Activated T-cell treated with anti-CD3 and anti-CD28 coated beads, Interleukin-2, amount 50 U/mL, for 72 hours (primary cell): ENCODE data around the gene MEOX2. TPM values are rescaled to one million over a fixed set of nuclear protein-coding genes. Genes with fewer than 3 reads are reported as not detected.

ENCODE experiments used
- ATAC-seq, 2 donors: fragments of 150-1000 bp; cut with Tn5 transposase; replicated peaks in 1 of 2; 2 replicates each; pipeline ENCODE4 v1.10.0; 2021; ENCODE audit warnings: moderate library complexity in 2 of 2, mild to moderate bottlenecking in 1 of 2
- DNase-seq, 2 donors: peaks; one replicate each; pipeline ENCODE4 v3.0.0; 2021 to 2022; ENCODE audit warnings: mixed read lengths in 1 of 2
- H3K27ac Mint-ChIP-seq: one replicate; pipeline ENCODE4 v1.8.0; 2022; ENCODE audit warnings: mild to moderate bottlenecking, moderate library complexity, mixed read lengths
- H3K27me3 Mint-ChIP-seq: one replicate; pipeline ENCODE4 v1.8.0; 2022; ENCODE audit warnings: low read depth, mixed read lengths
- H3K36me3 Mint-ChIP-seq, 2 donors: one replicate each; pipeline ENCODE4 v1.8.0; 2022; ENCODE audit warnings: mixed read lengths in 2 of 2, mild to moderate bottlenecking in 1 of 2; ENCODE audit not compliant: insufficient read depth in 2 of 2
- H3K4me1 Mint-ChIP-seq: one replicate; pipeline ENCODE4 v1.8.0; 2022; ENCODE audit warnings: low read depth, mixed read lengths
- H3K4me3 Mint-ChIP-seq, 2 donors: one replicate each; pipeline ENCODE4 v1.8.0; 2022; ENCODE audit warnings: mild to moderate bottlenecking in 2 of 2, mixed read lengths in 2 of 2, moderate library complexity in 2 of 2
- H3K9me3 Mint-ChIP-seq, 2 donors: one replicate each; pipeline ENCODE4 v1.8.0; 2022; ENCODE audit warnings: mixed read lengths in 2 of 2
- total RNA-seq, 2 donors: library from RNA; stranded (reverse); gene quantifications; one replicate each; pipeline ENCODE4 v1.2.3, GENCODE V29; 2022

Gene MEOX2
- total RNA-seq, 2 donors from 2014 or later = not detected

DNA sequence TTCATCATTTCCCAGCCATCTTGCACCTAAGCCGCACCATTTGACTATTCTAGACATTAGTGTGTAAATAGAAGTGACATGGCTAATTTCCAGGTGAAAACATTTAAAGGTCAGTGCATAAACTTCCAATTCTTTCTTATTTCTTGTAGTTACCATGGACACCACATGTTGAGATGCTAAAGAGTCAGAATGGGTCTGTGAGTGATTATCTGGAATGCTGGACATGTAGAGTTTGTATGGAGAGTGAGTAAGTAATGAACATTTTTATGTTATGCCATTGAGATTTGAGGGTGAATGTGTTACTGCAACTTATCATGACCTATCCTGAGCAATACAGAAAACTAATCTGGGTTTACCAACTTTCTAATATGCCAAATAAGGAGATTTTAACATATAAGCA lies 60.4 kb downstream of the MEOX2 start:
- H3K36me3 Mint-ChIP-seq = no peaks in the 10 kb centered on the region
- ATAC-seq = no peak

DNA sequence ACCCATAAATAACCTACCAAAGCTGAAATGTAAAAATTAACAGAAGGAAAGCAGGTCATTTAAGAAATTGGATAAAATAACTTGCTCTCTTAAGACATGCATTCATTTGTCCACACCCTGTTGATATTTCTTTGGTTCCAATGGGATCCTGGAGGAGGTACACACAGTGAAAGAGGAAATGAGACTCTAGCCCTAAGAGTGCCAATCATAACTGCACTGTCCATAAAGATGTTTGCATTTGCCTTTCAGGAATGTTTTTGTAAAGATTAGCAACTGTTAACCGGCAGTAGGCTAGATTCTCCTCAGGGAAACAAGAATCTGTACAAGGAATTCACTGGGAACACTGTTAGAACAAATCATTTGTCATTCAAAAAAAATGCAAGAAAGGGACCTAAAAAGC lies 61.0 kb downstream of the MEOX2 start:
- Mint-ChIP-seq H3K9me3 (peaks cover 0 to 4% of the 10 kb centered on the region in 2 donors), H3K36me3 (no peaks in the 10 kb centered on the region), H3K4me1 (no peaks in the 10 kb centered on the region), H3K27me3 (no peaks in the 10 kb centered on the region), H3K4me3 (no peak overlapping the region), H3K27ac (no peak overlapping the region)
- ATAC-seq (no peak), DNase-seq (no peak)

More for the DNA sequence above, 60.4 kb downstream of the MEOX2 start:
- Mint-ChIP-seq H3K27ac (no peak overlapping the region), H3K4me3 (no peak overlapping the region), H3K4me1 (no peaks in the 10 kb centered on the region), H3K9me3 (peaks cover 0 to 4% of the 10 kb centered on the region in 2 donors), H3K27me3 (no peaks in the 10 kb centered on the region)
- DNase-seq = no peak

DNA sequence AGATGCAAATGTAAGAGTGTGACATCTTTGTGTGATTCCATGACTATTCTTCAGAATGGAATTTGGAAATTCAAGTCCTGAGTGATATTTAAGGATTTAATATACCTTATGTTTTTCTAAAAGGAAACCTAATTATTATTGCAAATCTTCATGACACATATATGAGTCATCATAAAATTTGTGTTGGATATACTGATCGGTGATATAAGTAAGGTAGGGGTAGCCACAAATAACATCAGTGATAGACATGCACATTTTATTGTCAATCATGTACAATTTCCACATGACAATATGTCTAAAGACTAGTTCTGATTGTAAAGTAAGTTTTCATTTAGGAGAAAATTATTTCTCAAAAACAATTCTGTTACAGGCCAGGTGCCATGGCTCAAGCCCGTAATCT lies 65.0 kb downstream of the MEOX2 start:
- Mint-ChIP-seq H3K27me3 (no peaks in the 10 kb centered on the region), H3K27ac (no peak overlapping the region), H3K4me3 (no peak overlapping the region), H3K4me1 (no peaks in the 10 kb centered on the region), H3K36me3 (no peaks in the 10 kb centered on the region), H3K9me3 (no peaks in the 10 kb centered on the region)
- DNase-seq = no peak
- no peak for ATAC-seq

DNA sequence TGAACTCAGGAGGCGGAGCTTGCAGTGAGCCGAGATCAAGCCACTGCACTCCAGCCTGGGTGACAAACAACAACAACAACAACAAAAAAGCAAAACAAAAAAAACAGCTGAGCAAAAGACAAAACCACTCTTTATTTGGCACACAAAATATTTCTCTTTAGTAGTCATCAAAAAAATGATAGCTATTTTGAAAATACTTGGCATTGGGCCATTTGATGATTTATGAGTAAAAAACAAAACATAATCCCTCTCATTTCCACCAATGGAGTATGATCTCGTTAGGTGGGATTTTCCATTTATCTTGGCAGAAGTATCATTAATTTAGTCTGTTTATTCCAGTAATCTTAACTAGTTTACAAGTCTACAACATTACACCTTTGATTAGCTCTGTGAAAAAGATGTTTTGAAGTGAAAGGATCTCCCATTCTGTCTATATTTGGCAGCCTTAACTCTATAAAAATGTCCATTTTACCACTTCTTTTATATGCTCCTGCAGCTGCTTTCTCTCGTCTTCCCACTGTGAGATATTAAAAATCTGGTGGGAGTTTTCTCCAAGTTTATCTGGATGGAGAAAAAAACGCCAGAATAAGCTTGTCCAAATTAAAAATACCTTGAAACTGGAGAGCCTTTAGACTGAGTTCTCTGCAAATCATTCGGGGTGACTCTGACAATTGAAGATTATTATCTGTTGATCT lies 65.8 kb downstream of the MEOX2 start:
- H3K27me3 Mint-ChIP-seq = no peaks in the 10 kb centered on the region
- H3K36me3 Mint-ChIP-seq = no peaks in the 10 kb centered on the region
- H3K4me3 Mint-ChIP-seq = no peak overlapping the region
- no peaks in the 10 kb centered on the region for H3K4me1 Mint-ChIP-seq
- no peak for DNase-seq
- no peaks in the 10 kb centered on the region for H3K9me3 Mint-ChIP-seq
- no peak for ATAC-seq
- no peak overlapping the region for H3K27ac Mint-ChIP-seq

DNA sequence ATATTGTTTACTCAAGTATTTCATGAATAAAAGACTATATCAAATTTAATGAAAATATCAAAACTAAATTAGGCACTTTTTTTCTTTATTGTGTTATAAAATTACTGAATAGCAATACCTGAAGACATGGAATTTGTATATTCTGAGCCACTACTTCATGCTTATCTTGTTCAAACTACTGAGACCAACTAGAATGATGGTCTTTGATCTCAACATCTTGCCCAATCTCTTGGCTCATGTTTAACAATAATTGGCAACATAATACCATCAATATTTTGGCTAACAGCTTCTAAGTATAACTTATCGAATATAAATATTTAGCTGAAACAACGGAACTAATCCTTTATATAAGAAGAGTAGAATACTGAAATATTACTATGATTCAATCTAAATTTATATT lies 68.2 kb downstream of the MEOX2 start:
- Mint-ChIP-seq H3K4me1 (no peaks in the 10 kb centered on the region), H3K27me3 (no peaks in the 10 kb centered on the region), H3K27ac (no peak overlapping the region), H3K9me3 (no peaks in the 10 kb centered on the region), H3K36me3 (no peaks in the 10 kb centered on the region), H3K4me3 (no peak overlapping the region)
- DNase-seq (no peak), ATAC-seq (no peak)

DNA sequence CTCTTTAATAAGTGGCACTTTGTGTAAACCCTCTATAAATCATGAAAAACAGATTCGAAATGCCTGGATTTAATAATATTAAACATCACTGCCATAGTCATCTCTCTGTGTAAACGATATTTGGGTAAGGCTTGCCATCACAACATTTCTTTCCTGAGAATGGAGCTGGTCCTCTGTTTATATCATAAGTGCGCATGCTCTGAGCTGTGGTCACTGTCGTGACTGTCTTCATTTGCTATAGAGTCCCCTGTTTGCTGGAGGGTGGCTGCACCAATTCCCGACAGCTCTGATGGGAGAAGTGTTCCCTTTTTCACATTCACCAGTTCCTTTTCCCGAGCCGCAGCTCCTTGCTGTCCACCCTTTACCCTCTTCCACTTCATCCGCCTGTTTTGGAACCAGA lies 74.3 kb downstream of the MEOX2 start:
- Mint-ChIP-seq H3K27me3 (no peaks in the 10 kb centered on the region), H3K27ac (no peak overlapping the region), H3K4me1 (no peaks in the 10 kb centered on the region), H3K4me3 (no peak overlapping the region), H3K36me3 (no peaks in the 10 kb centered on the region), H3K9me3 (peaks cover 2% of the 10 kb centered on the region in 2 donors)
- ATAC-seq (no peak), DNase-seq (no peak)

DNA sequence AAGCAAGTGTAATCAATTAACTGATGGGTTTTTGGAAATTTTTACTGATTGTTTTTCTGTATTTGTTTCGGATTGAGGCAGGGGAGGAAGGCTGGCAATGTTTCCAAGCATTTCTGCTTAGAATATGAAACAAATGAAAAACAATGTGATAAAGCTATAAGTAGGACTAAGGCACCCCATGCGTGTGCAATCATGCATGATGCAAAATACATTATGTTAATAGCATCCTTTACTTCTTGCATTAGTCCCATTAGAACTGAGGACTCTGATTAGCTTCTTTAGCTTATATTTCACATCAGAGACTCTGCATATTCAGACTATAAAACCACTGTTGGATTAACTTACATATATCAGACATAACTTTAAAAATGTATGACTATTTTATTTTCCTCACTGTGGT lies 76.0 kb downstream of the MEOX2 start:
- no peak for DNase-seq
- H3K9me3 Mint-ChIP-seq = peaks cover 2% of the 10 kb centered on the region in 2 donors
- no peak for ATAC-seq
- H3K4me1 Mint-ChIP-seq = no peaks in the 10 kb centered on the region
- no peak overlapping the region for H3K4me3 Mint-ChIP-seq
- no peaks in the 10 kb centered on the region for H3K36me3 Mint-ChIP-seq
- H3K27ac Mint-ChIP-seq = no peak overlapping the region
- H3K27me3 Mint-ChIP-seq = no peaks in the 10 kb centered on the region

DNA sequence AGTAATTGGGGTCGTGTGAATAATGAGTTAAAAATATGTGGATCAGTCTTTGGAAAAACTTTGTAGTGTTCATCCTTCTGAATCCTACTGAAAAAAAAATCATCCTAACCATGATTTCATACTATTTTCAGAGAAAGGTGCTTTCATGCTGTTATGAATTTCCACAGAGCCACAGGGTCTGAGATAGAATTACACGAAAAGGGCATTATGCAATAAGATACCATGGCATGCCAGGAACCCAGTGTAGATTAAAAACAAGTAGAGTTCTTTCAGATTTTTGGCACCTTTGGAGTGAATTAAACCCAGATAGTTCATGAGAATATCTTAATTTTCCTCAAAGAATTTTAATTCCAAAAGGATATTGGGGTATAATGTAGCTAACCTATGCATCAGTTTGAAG lies 77.2 kb downstream of the MEOX2 start:
- no peaks in the 10 kb centered on the region for H3K4me1 Mint-ChIP-seq

DNA sequence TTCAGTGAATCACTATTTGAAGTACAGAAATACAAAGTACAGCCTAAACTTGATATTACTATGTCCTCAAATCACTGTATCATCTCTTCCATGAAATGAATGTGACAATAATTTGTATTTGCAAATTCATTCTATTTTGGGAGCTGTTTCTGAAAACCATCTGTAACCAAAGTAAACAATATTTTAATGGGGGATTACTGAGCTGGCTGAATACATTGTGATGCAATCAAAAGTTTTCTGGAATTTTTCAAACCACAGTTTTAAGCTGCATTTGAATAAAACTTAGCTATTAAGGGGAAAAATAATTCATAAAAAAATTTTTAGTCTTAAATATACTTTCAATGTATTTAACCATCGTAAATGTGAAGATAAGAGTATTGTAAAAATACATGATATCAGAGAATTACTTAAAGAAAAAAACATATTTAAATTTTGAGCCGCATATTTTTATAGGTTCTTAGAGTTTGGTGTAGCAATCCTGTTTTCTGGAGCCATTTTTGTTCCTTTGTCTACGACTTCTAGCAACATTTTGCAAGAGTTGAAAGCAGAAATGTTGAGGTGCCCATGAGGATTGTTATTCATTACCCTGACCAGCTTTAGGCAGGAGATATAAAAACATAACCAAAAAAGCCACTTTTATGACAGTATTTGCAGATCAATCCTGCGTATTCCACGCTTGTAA lies 78.8 kb downstream of the MEOX2 start:
- H3K9me3 Mint-ChIP-seq = peaks cover 2% of the 10 kb centered on the region in 2 donors
- H3K4me3 Mint-ChIP-seq = no peak overlapping the region
- no peak overlapping the region for H3K27ac Mint-ChIP-seq
- H3K4me1 Mint-ChIP-seq = no peaks in the 10 kb centered on the region
- ATAC-seq (no peak), DNase-seq (no peak)
- no peaks in the 10 kb centered on the region for H3K36me3 Mint-ChIP-seq
- no peaks in the 10 kb centered on the region for H3K27me3 Mint-ChIP-seq

More for the DNA sequence above, 77.2 kb downstream of the MEOX2 start:
- Mint-ChIP-seq H3K36me3 (no peaks in the 10 kb centered on the region), H3K27me3 (no peaks in the 10 kb centered on the region), H3K9me3 (peaks cover 2% of the 10 kb centered on the region in 2 donors), H3K27ac (no peak overlapping the region), H3K4me3 (no peak overlapping the region)
- DNase-seq = no peak
- ATAC-seq = no peak

DNA sequence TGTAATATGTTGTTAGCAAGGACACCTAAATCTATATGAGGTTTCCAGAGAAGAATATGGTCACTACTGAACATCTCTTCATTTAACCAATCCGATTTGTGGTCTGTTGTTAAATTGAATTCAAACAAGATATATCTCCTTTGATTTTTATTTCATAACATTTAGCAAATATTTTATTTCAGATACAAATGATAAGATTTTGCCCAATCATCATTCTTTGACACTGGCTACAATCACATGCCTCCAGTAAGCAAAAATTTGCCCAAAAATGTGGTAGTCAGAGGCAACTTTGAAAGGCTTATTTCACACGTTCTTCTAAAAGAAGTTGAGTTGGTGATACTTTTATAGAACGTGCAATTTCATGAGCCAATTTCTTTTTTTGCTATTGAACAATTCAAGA lies 79.9 kb downstream of the MEOX2 start:
- no peak overlapping the region for H3K4me3 Mint-ChIP-seq
- no peaks in the 10 kb centered on the region for H3K36me3 Mint-ChIP-seq
- no peak for ATAC-seq
- no peak for DNase-seq
- no peaks in the 10 kb centered on the region for H3K27me3 Mint-ChIP-seq
- H3K4me1 Mint-ChIP-seq = no peaks in the 10 kb centered on the region
- H3K27ac Mint-ChIP-seq = no peak overlapping the region
- H3K9me3 Mint-ChIP-seq = peaks cover 0 to 2% of the 10 kb centered on the region in 2 donors

DNA sequence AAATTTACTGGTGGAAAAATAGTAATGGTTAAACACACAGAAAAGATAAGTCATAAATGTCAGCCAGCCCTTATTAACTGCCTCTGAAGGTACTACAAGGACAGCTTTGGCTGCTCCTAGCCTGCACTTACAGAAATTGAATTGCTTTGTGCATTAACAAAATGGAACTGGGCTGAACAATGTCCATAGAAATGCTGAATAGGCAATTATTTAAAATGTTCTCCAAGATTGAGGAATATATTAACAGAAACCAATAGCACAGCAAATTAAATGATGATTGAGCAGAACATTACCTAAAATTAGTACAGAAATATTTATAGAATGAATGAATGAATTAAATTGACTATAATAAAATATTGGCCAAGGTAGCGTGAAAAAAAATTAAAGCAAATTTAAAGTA lies 82.3 kb downstream of the MEOX2 start:
- no peak overlapping the region for H3K27ac Mint-ChIP-seq
- H3K4me3 Mint-ChIP-seq = no peak overlapping the region
- no peaks in the 10 kb centered on the region for H3K36me3 Mint-ChIP-seq
- DNase-seq (no peak), ATAC-seq (no peak)
- H3K27me3 Mint-ChIP-seq = no peaks in the 10 kb centered on the region
- no peaks in the 10 kb centered on the region for H3K4me1 Mint-ChIP-seq
- H3K9me3 Mint-ChIP-seq = peaks cover 0 to 2% of the 10 kb centered on the region in 2 donors

DNA sequence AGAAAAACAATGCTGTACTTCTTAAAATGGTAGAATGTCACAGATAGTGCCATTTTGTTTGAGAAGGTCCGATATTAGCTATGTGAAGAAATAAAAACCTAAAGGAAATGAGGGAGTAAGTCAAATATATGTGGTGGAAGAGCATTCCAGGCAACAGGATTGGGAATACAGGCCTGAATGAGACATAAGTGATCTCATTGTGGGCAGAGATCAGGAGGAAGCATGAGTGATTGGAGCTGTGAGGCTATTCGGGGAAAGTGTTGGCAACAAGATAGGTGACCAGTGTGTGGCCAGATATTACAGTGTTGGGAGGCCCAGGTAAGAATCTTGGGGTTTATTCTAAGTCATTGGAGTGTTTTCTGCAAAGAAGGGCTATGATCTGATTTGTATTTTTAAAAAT lies 83.4 kb downstream of the MEOX2 start:
- no peak for ATAC-seq
- no peaks in the 10 kb centered on the region for H3K36me3 Mint-ChIP-seq

DNA sequence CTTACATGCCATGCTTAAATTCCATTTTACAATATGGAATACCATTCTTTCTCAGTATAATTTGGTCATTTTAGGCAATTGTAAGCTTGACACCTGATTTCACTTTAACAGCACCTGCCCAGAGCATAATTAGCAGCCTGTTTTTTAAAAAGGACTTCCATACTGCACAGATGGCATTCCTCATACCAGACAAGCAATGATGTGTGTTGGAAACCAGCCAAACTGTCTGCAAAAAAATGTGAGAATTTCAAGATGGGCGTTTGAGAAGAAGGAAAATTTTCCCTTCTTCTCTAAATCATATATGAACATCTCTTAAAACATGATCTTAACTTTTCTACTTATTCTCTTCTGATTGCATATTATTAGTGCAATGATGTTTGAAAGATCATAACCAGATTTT lies 84.2 kb downstream of the MEOX2 start:
- H3K27me3 Mint-ChIP-seq = no peaks in the 10 kb centered on the region
- DNase-seq (no peak), ATAC-seq (no peak)
- H3K36me3 Mint-ChIP-seq = no peaks in the 10 kb centered on the region
- no peak overlapping the region for H3K4me3 Mint-ChIP-seq
- H3K4me1 Mint-ChIP-seq = no peaks in the 10 kb centered on the region
- no peak overlapping the region for H3K27ac Mint-ChIP-seq
- no peaks in the 10 kb centered on the region for H3K9me3 Mint-ChIP-seq

More for the DNA sequence above, 83.4 kb downstream of the MEOX2 start:
- Mint-ChIP-seq H3K27me3 (no peaks in the 10 kb centered on the region), H3K4me3 (no peak overlapping the region), H3K9me3 (no peaks in the 10 kb centered on the region), H3K27ac (no peak overlapping the region), H3K4me1 (no peaks in the 10 kb centered on the region)
- DNase-seq = no peak

DNA sequence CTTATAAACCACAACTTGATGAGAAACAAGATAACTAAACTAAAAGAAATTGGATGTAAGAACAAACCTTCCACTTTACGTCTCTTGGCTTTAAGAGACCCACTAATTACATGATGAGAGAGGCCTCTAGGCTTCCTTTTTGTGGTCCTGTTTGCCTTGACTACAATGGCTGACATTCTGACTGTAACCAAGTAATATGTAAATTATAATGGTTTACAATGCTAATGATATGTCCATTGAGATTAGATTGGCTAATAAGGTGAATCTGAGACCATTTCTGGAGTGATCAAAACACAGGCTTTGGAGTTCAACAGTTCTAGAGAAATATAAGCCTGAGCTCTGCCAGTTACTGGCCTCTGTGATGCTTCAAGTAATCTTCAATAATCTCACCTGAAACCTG lies 85.3 kb downstream of the MEOX2 start:
- H3K36me3 Mint-ChIP-seq = no peaks in the 10 kb centered on the region
- H3K4me1 Mint-ChIP-seq = no peaks in the 10 kb centered on the region
- no peak overlapping the region for H3K27ac Mint-ChIP-seq
- H3K9me3 Mint-ChIP-seq = peaks cover 0 to 3% of the 10 kb centered on the region in 2 donors
- no peaks in the 10 kb centered on the region for H3K27me3 Mint-ChIP-seq
- H3K4me3 Mint-ChIP-seq = no peak overlapping the region
- ATAC-seq = no peak
- no peak for DNase-seq
